Thymus (tissue), 11 donors: ENCODE results near the gene LYPD6. TPM values are rescaled to one million over a fixed set of nuclear protein-coding genes. Genes with fewer than 3 reads are reported as not detected.

Source experiments
- DNase-seq, 9 donors: peaks; one replicate each; pipeline ENCODE4 v3.0.0-alpha.2; 2013; ENCODE audit warnings: low spot score in 9 of 9, low read depth in 6 of 9, missing footprints in 1 of 9
- H3K27ac ChIP-seq, 2 donors: one replicate each; pipeline ENCODE4 v1.5.1; 2013; ENCODE audit warnings: control low read depth in 1 of 2, low read depth in 1 of 2, low read length in 1 of 2, mild to moderate bottlenecking in 1 of 2, moderate library complexity in 1 of 2
- H3K27me3 ChIP-seq, 2 donors: one replicate each; pipeline ENCODE4 v1.5.1; 2013; ENCODE audit warnings: low read length in 1 of 2; ENCODE audit not compliant: control insufficient read depth in 2 of 2, insufficient read depth in 1 of 2
- H3K36me3 ChIP-seq, 2 donors: one replicate each; pipeline ENCODE4 v1.5.1; 2013; ENCODE audit warnings: low read length in 1 of 2, mild to moderate bottlenecking in 1 of 2, moderate library complexity in 1 of 2; ENCODE audit not compliant: control insufficient read depth in 2 of 2, insufficient read depth in 2 of 2
- H3K4me1 ChIP-seq, 2 donors: one replicate each; pipeline ENCODE4 v1.5.1; 2013; ENCODE audit warnings: low read length in 2 of 2; ENCODE audit not compliant: control insufficient read depth in 2 of 2, insufficient read depth in 2 of 2
- H3K4me3 ChIP-seq, 2 donors: one replicate each; pipeline ENCODE4 v1.5.1; 2013; ENCODE audit warnings: low read length in 2 of 2, control low read depth in 1 of 2, mild to moderate bottlenecking in 1 of 2
- H3K9me3 ChIP-seq, 2 donors: one replicate each; pipeline ENCODE4 v1.5.1; 2013; ENCODE audit warnings: low read length in 1 of 2, mild to moderate bottlenecking in 1 of 2; ENCODE audit not compliant: control insufficient read depth in 2 of 2, insufficient read depth in 1 of 2
- WGBS: extraction: QIAGEN DNeasy Blood & Tissue Kit; methylation state at CpG from one replicate; pipeline ENCODE4 v1.1.7; 2013; 5-methylcytosine and 5-hydroxymethylcytosine counted together
- polyA plus RNA-seq: library from polyadenylated mRNA; stranded (reverse); fragments of 200-250 nt; gene quantifications from one replicate; pipeline ENCODE4 v1.2.3, GENCODE V29; 2013
- total RNA-seq: library from RNA; stranded (reverse); fragments of 120-200 nt; gene quantifications from one replicate; pipeline ENCODE4 v1.2.4, GENCODE V29; 2013
- donor health status: healthy.

LYPD6 gene
- total and polyA plus RNA-seq, 2 donors: 0.23 to 0.38 TPM

DNA sequence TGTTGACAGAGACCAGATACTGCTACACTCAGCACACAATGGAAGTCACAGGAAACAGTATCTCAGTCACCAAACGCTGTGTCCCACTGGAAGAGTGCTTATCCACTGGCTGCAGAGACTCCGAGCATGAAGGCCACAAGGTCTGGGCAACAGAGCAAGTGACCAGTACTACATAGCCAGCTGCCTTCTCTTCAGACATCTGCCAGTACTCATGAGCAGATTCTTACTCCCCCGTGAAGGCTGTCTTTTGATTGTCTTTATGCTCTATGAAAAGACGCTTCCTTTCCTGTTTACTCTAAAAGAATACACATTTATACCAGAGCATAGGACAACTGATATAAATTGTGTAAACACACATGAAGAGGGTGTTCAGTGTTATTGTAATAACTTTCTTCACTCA, 138.2 kb downstream of the LYPD6 start:
- 77% methylated on average over 4 of the region's 4 CpGs for WGBS
- H3K27ac ChIP-seq: no peak overlapping the region

DNA sequence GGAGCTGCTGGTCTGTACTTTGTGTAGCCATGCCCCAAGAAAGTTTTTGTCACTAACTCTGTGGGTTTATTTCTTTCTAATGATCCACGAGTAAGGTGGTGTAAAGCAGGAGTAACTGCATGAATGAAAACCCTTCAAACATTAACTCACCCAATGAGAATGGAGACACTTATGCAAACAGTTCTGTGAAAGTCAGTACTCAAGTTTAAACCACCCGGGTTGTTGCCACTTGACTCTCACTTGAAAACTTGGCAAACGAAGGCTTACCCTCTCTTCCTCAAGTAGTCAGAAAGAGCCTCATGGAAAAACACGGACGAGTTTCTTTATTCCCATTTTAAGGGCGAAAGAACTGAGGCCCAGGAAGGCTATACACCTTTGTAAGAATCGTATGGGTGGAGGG, 139.7 kb downstream of the LYPD6 start:
- Histone ChIP-seq H3K4me1 (no peaks in the 10 kb centered on the region), H3K36me3 (no peaks in the 10 kb centered on the region), H3K4me3 (no peak overlapping the region), H3K27ac (no peak overlapping the region), H3K9me3 (no peaks in the 10 kb centered on the region), H3K27me3 (no peaks in the 10 kb centered on the region)
- WGBS: 90% methylated on average over 7 of the region's 7 CpGs
- DNase-seq: no peak

More for the DNA sequence above, 138.2 kb downstream of the LYPD6 start:
- H3K4me1 ChIP-seq: no peaks in the 10 kb centered on the region
- H3K9me3 ChIP-seq: no peaks in the 10 kb centered on the region
- no peak for DNase-seq
- no peaks in the 10 kb centered on the region for H3K27me3 ChIP-seq
- no peaks in the 10 kb centered on the region for H3K36me3 ChIP-seq
- no peak overlapping the region for H3K4me3 ChIP-seq

DNA sequence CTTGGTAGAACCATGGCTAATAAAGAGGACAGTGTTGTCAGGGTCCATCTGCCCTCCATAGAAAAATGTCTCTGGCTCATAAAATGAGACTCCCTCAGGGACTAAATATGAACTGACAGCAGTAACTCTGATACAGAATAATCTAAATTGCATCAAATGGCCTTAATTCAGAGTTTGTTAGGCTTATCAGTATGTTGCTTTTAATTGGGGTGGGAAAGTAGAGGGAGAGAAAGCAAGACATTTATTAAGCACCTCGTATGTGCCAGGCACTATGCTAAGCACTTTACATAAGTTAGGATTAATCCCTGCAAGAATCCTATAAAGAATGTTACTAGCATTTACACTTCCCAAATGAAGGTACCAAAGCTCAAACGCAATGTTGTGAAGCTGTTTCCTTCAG, 142.0 kb downstream of the LYPD6 start:
- Histone ChIP-seq H3K36me3 (no peaks in the 10 kb centered on the region), H3K4me1 (no peaks in the 10 kb centered on the region), H3K27me3 (no peaks in the 10 kb centered on the region), H3K9me3 (no peaks in the 10 kb centered on the region), H3K27ac (no peak overlapping the region), H3K4me3 (no peak overlapping the region)
- DNase-seq: no peak
- 95% methylated on average over 2 of the region's 2 CpGs for WGBS

DNA sequence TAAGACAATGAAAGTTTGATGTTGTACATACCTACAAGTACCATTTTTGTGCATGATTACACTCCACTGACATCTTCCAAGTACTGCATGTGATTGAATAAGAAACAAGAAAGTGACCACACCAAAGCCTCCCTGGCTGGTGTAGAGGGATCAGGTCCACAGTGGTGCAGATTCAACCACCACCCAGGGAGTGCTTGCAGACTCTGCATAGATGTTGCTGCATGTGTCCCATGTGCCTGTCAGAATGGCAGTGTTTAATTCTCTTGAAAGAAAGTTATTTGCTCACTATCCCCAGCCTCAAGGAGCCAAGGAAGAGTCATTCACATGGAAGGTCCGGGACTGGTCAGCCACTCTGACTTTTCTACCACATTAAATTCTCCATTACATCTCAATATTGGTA, 142.7 kb downstream of the LYPD6 start:
- no peak overlapping the region for H3K4me3 ChIP-seq
- DNase-seq: no peak
- no peak overlapping the region for H3K27ac ChIP-seq
- no peaks in the 10 kb centered on the region for H3K9me3 ChIP-seq
- H3K27me3 ChIP-seq: no peaks in the 10 kb centered on the region
- H3K4me1 ChIP-seq: no peaks in the 10 kb centered on the region
- H3K36me3 ChIP-seq: no peaks in the 10 kb centered on the region
- WGBS: 89% methylated on average over 1 of the region's 1 CpG

DNA sequence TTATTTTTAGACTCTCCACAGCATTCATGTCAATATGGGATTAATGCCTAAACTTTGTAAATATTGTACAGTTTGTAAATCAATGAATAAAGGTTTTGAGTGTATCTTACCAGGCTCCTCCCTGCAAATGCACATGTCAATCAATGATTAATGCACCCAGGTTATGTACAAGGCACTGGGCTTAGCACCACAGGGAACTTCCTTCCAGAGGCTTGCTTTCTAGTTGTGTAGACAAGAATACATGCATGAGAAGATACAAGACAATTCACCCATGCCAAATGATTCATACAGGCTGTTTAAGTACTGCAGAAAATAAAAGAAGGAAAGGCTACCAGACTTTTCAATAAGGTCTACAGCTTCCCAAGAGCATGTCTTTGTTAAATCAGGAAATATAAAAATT, 143.1 kb downstream of the LYPD6 start:
- no peaks in the 10 kb centered on the region for H3K36me3 ChIP-seq
- H3K27me3 ChIP-seq: no peaks in the 10 kb centered on the region
- H3K27ac ChIP-seq: no peak overlapping the region
- no peaks in the 10 kb centered on the region for H3K4me1 ChIP-seq
- no peaks in the 10 kb centered on the region for H3K9me3 ChIP-seq
- no peak for DNase-seq
- no peak overlapping the region for H3K4me3 ChIP-seq

DNA sequence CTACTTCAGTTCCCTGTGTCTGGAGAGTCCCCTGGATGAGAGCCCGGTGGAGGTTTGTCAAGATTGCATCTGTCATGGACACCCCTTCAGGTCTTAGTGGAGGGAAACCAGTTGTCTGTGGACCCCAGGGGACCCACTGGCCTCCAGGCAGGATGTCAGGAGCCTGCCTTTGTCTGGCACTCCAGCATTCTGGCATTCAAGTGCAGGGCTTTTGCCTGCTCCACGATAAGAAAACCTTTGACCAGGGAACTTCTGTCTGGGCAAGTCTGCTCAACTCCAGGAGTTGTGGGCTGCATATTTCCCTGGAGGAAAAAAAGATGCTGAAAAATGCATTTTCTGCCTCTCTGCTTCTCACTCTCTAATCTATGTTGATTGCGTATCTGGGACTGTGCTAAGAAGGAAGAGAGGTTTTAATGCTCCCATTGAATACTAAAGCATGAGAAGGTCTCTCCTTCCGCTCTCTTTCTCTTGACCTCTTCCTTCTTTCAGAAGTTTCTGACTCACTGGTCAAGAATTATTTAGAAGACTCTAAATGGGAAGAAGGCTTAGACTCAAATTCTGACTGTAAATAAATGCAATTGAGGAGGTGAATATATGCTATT, 152.7 kb downstream of the LYPD6 start:
- H3K4me3 ChIP-seq: no peak overlapping the region
- no peak for DNase-seq
- 92% methylated on average over 4 of the region's 4 CpGs for WGBS

DNA sequence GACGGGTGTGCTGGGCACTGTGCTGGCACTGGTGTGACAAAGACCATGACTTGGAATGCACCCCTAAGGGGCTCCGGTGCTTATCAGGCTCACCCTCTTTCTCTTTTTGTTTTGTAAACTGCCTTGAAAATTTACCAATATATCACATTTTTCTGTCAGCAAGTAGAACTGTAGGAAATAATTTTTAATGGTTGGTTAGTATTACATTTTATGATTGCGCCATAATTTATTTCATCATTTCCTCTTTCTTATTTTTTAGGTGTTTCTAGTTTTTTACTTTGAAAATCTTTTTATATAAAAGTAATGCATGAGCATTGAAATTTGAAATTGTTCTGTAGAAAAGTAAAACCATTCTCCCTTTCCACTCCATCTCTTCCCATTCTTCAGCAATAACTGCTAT, 156.3 kb downstream of the LYPD6 start:
- no peaks in the 10 kb centered on the region for H3K27me3 ChIP-seq
- no peaks in the 10 kb centered on the region for H3K9me3 ChIP-seq
- no peaks in the 10 kb centered on the region for H3K4me1 ChIP-seq
- no peak for DNase-seq
- 95% methylated on average over 3 of the region's 3 CpGs for WGBS
- H3K36me3 ChIP-seq: no peaks in the 10 kb centered on the region
- H3K27ac ChIP-seq: no peak overlapping the region
- no peak overlapping the region for H3K4me3 ChIP-seq

More for the DNA sequence above, 152.7 kb downstream of the LYPD6 start:
- Histone ChIP-seq H3K36me3 (no peaks in the 10 kb centered on the region), H3K4me1 (no peaks in the 10 kb centered on the region), H3K27me3 (no peaks in the 10 kb centered on the region), H3K27ac (no peak overlapping the region), H3K9me3 (no peaks in the 10 kb centered on the region)

DNA sequence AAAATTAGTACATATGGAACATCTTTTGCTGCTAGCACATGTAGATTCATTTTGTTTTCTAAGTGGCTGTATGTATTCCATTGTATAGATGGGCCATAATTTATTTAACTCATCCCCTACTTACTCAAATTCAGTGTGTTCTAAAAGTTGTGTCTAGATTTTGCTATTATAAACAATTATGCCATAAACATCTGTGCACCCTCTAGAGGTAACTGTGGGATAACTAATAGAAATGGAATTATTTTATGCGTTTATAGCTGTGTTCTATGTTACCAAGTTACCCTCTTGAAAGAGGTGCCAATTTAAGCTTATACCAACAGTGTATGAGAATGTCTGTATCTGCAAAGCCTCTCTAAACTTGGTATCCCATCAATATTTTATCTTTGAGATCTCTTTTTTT, 156.8 kb downstream of the LYPD6 start:
- Histone ChIP-seq H3K4me3 (no peak overlapping the region), H3K27me3 (no peaks in the 10 kb centered on the region), H3K4me1 (no peaks in the 10 kb centered on the region), H3K9me3 (no peaks in the 10 kb centered on the region), H3K27ac (no peak overlapping the region), H3K36me3 (no peaks in the 10 kb centered on the region)
- 83% methylated on average over 1 of the region's 1 CpG for WGBS
- DNase-seq: no peak

DNA sequence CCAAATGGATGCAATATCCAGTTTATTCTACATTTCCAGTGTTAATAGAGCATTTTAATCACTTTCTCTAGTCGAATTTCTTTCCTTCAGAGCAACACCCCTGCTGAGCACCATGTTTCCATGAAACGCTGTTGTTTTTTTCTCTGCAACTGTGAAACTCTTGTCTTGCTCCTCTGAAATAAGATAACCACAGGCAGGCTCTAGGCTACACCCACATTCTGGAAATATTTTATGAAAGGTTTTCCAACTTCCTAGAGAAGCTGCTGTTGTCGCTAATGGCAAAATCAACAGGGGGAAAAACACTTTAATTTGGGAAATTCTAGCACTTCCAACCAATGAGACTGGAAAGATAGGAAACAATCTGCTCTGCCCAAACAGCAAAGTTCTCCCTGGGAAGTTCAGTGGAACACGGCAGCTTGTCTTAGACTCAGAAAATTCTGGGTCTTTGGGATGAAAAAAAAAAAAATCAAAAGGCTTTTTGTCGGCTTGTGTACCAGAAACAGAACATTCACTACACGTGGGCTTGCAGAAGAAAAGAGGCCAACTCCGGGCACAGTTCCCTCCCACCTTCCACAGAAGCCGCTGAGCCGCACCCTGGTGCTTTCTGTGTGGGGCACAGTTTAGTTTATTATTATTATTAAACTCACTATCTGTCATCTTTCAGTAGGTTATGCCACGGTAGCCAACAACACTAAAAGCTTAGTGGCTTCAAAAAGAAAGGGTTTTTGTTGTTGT, 158.5 kb downstream of the LYPD6 start:
- no peaks in the 10 kb centered on the region for H3K9me3 ChIP-seq
- no peak for DNase-seq
- no peak overlapping the region for H3K27ac ChIP-seq
- no peaks in the 10 kb centered on the region for H3K36me3 ChIP-seq
- H3K27me3 ChIP-seq: no peaks in the 10 kb centered on the region
- no peaks in the 10 kb centered on the region for H3K4me1 ChIP-seq
- no peak overlapping the region for H3K4me3 ChIP-seq
- 83% methylated on average over 10 of the region's 10 CpGs for WGBS
